ENCODE results near the gene PRELID2.

GRCh38 chr5:145834554-145834916, 607 bp downstream of the PRELID2 start:
- no peak for TF ChIP-seq TAF1 (IDR thresholded peaks at IDR 0.05; ENCODE audit: borderline replicate concordance, insufficient read depth, low read length)
- TF ChIP-seq REST (IDR thresholded peaks at IDR 0.05; ENCODE audit: insufficient read depth in 1 of 2, low read depth in 2 of 2, low read length in 2 of 2), result no peak
- no peak for TF ChIP-seq SIN3A (IDR thresholded peaks at IDR 0.05; ENCODE audit: borderline replicate concordance, insufficient read depth, low read length)

Measured in PFSK-1 (cell line).